CD14-positive monocyte (primary cell): ENCODE measurements around the gene STRBP. TPM values are rescaled to one million over a fixed set of nuclear protein-coding genes. Genes with fewer than 3 reads are reported as not detected.

Experiments used
- DNase-seq, 3 donors: peaks; one replicate each; pipeline ENCODE4 v3.0.0-alpha.2; 2011 to 2022
- H2AFZ ChIP-seq: 2 replicates; pipeline ENCODE4 v1.6.0; 2012; ENCODE audit warnings: mild to moderate bottlenecking, low read depth, low read length, inconsistent platforms; ENCODE audit not compliant: insufficient read depth, poor library complexity, severe bottlenecking
- H3K27ac ChIP-seq, 2 donors: 1 replicate in 1 of 2; 2 replicates in 1 of 2; pipeline ENCODE4 v1.5.1; 2012 to 2013; ENCODE audit warnings: low read length in 2 of 2, control low read depth in 1 of 2, inconsistent platforms in 1 of 2, low read depth in 1 of 2, mild to moderate bottlenecking in 1 of 2
- H3K27me3 ChIP-seq, 2 donors: one replicate each; pipeline versions ENCODE4 v1.6.0 to v1.6.1; 2011 to 2013; ENCODE audit warnings: low read length in 2 of 2; ENCODE audit not compliant: control insufficient read depth in 2 of 2, insufficient read depth in 2 of 2
- H3K36me3 ChIP-seq, 2 donors: replicated peaks in 1 of 2; 1 replicate in 1 of 2; 2 replicates in 1 of 2; pipeline versions ENCODE4 v1.5.1 to v1.6.1; 2012 to 2013; ENCODE audit warnings: low read length in 2 of 2, control low read depth in 1 of 2, inconsistent platforms in 1 of 2, mild to moderate bottlenecking in 1 of 2; ENCODE audit not compliant: insufficient read depth in 2 of 2, control insufficient read depth in 1 of 2
- H3K4me1 ChIP-seq, 2 donors: 1 replicate in 1 of 2; 2 replicates in 1 of 2; pipeline versions ENCODE4 v1.5.1 to v1.6.1; 2012 to 2013; ENCODE audit warnings: low read length in 2 of 2, control low read depth in 1 of 2, inconsistent platforms in 1 of 2, mild to moderate bottlenecking in 1 of 2, moderate library complexity in 1 of 2; ENCODE audit not compliant: insufficient read depth in 2 of 2, control insufficient read depth in 1 of 2
- H3K4me2 ChIP-seq: replicated peaks from 2 replicates; pipeline ENCODE3; 2012; ENCODE audit warnings: low read length, moderate library complexity, mild to moderate bottlenecking; ENCODE audit not compliant: poor library complexity, severe bottlenecking; ENCODE audit errors: extremely low read depth
- H3K4me3 ChIP-seq, 3 experiments: fragments of 200-600 bp in 1 of 3; sonication (generic) in 1 of 3; replicated peaks in 1 of 3; 1 replicate in 2 of 3; 2 replicates in 1 of 3; pipeline ENCODE4 v1.5.1; 2011 to 2013; ENCODE audit warnings: low read length in 3 of 3, mild to moderate bottlenecking in 3 of 3, control low read depth in 2 of 3, low read depth in 2 of 3, inconsistent platforms in 1 of 3, moderate library complexity in 1 of 3
- H3K79me2 ChIP-seq: 2 replicates; pipeline ENCODE4 v1.6.0; 2012; ENCODE audit warnings: mild to moderate bottlenecking, control low read depth, inconsistent platforms, low read length, moderate library complexity; ENCODE audit not compliant: insufficient read depth
- H3K9ac ChIP-seq: 2 replicates; pipeline ENCODE4 v1.6.0; 2017; ENCODE audit warnings: low read length, mild to moderate bottlenecking; ENCODE audit not compliant: insufficient read depth, poor library complexity, severe bottlenecking
- H3K9me3 ChIP-seq, 2 donors: replicated peaks in 1 of 2; 1 replicate in 1 of 2; 2 replicates in 1 of 2; pipeline versions ENCODE4 v1.5.1 to v1.6.1; 2012 to 2013; ENCODE audit warnings: low read length in 2 of 2, control low read depth in 1 of 2; ENCODE audit not compliant: control insufficient read depth in 1 of 2, insufficient read depth in 1 of 2
- H4K20me1 ChIP-seq: 2 replicates; pipeline ENCODE4 v1.6.0; 2012; ENCODE audit warnings: mild to moderate bottlenecking, low read length, control low read depth, moderate library complexity; ENCODE audit not compliant: insufficient read depth
- H3K27ac Mint-ChIP-seq, 7 donors: one replicate each; pipeline ENCODE4 v1.8.0; 2020; ENCODE audit warnings: mild to moderate bottlenecking in 7 of 7, mixed read lengths in 7 of 7, moderate library complexity in 6 of 7, inconsistent platforms in 2 of 7
- H3K27me3 Mint-ChIP-seq, 3 donors: one replicate each; pipeline ENCODE4 v1.8.0; 2021 to 2022; ENCODE audit warnings: low read depth in 3 of 3, mild to moderate bottlenecking in 3 of 3, mixed read lengths in 3 of 3, moderate library complexity in 3 of 3, inconsistent platforms in 1 of 3
- H3K36me3 Mint-ChIP-seq, 2 donors: one replicate each; pipeline ENCODE4 v1.8.0; 2020; ENCODE audit warnings: mixed read lengths in 2 of 2, inconsistent platforms in 1 of 2, mild to moderate bottlenecking in 1 of 2
- H3K4me1 Mint-ChIP-seq: one replicate; pipeline ENCODE4 v1.8.0; 2020; ENCODE audit warnings: mild to moderate bottlenecking, mixed read lengths
- H3K4me3 Mint-ChIP-seq, 2 donors: one replicate each; pipeline ENCODE4 v1.8.0; 2020; ENCODE audit warnings: mild to moderate bottlenecking in 2 of 2, mixed read lengths in 2 of 2, moderate library complexity in 1 of 2
- H3K9me3 Mint-ChIP-seq, 7 donors: one replicate each; pipeline ENCODE4 v1.8.0; 2020 to 2022; ENCODE audit warnings: mixed read lengths in 7 of 7, mild to moderate bottlenecking in 6 of 7, moderate library complexity in 6 of 7, inconsistent platforms in 2 of 7
- CTCF ChIP-seq: fragments of 200-600 bp; IDR thresholded peaks from one replicate; pipeline ENCODE4 v1.8.0; 2022; ENCODE audit warnings: antibody characterized with exemption, mild to moderate bottlenecking
- WGBS: methylation state at CpG from one replicate; pipeline ENCODE4 v1.1.5; 2013; ENCODE audit warnings: missing lambda C conversion rate; ENCODE audit not compliant: insufficient coverage; 5-methylcytosine and 5-hydroxymethylcytosine counted together
- intact Hi-C, 2 donors: fragments of 100-400 bp; cut with micrococcal nuclease; formaldehyde crosslinking; loops; one replicate each; pipeline versions ENCODE4 v1.15.0 to v1.15.1; 2023
- polyA plus RNA-seq, 3 donors: library from polyadenylated mRNA; depleted of rRNA in 1 of 3; unstranded in 2 of 3; stranded (reverse) in 1 of 3; fragments of 300-500 nt in 2 of 3; fragments of >200 nt in 1 of 3; fragmentation: Illumina TruSeq in 2 of 3; gene quantifications; 1 replicate in 2 of 3; 2 replicates in 1 of 3; pipeline ENCODE4 v1.2.3, GENCODE V29; 2012 to 2021

The STRBP gene
- polyA plus RNA-seq, 3 donors, result 0.97 to 1.9 (median 1.9) TPM

GRCh38 chr9:123290764-123291163, 22.4 kb upstream of the STRBP start:
- H3K4me1 Mint-ChIP-seq, result no peaks in the 10 kb centered on the region
- H3K4me1 ChIP-seq, result no peaks in the 10 kb centered on the region
- H3K4me2 ChIP-seq, result no peak overlapping the region
- no peak for DNase-seq
- peaks cover 0 to 2% (median 1%) of the 10 kb centered on the region in 3 donors for H3K27me3 Mint-ChIP-seq
- H3K27me3 ChIP-seq, result no peaks in the 10 kb centered on the region
- no peak overlapping the region for H3K27ac ChIP-seq
- no peak overlapping the region for H3K4me3 ChIP-seq
- no peak for TF ChIP-seq CTCF
- H3K27ac Mint-ChIP-seq, result no peak overlapping the region
- no CpG with 5 or more reads among the region's 3 CpGs for WGBS
- no peak overlapping the region for H3K9ac ChIP-seq
- no peaks in the 10 kb centered on the region for H3K79me2 ChIP-seq
- H3K9me3 Mint-ChIP-seq, result no peaks in the 10 kb centered on the region
- H3K36me3 Mint-ChIP-seq, result no peaks in the 10 kb centered on the region
- no peaks in the 10 kb centered on the region for H3K9me3 ChIP-seq
- no peaks in the 10 kb centered on the region for H4K20me1 ChIP-seq
- no peak overlapping the region for H3K4me3 Mint-ChIP-seq
- no peak overlapping the region for H2AFZ ChIP-seq
- no peaks in the 10 kb centered on the region for H3K36me3 ChIP-seq
- intact Hi-C loops, result no loop called here

GRCh38 chr9:123287639-123288038, 19.3 kb upstream of the STRBP start:
- H2AFZ ChIP-seq, result no peak overlapping the region
- no peak overlapping the region for H3K9ac ChIP-seq
- no peak for DNase-seq
- H3K36me3 ChIP-seq, result no peaks in the 10 kb centered on the region
- Mint-ChIP-seq H3K4me1 (no peaks in the 10 kb centered on the region), H3K27me3 (peaks cover 0 to 6% (median 0%) of the 10 kb centered on the region in 3 donors), H3K9me3 (no peaks in the 10 kb centered on the region), H3K27ac (no peak overlapping the region), H3K36me3 (no peaks in the 10 kb centered on the region), H3K4me3 (no peak overlapping the region)
- no peak overlapping the region for H3K4me2 ChIP-seq
- no peaks in the 10 kb centered on the region for H3K4me1 ChIP-seq
- H4K20me1 ChIP-seq, result no peaks in the 10 kb centered on the region
- WGBS, result 100% methylated on average over 2 of the region's 3 CpGs
- intact Hi-C loops, result no loop called here
- no peaks in the 10 kb centered on the region for H3K79me2 ChIP-seq
- H3K27me3 ChIP-seq, result peaks cover 0 to under 1% of the 10 kb centered on the region in 2 donors
- no peak overlapping the region for H3K27ac ChIP-seq
- TF ChIP-seq CTCF, result no peak
- no peak overlapping the region for H3K4me3 ChIP-seq
- no peaks in the 10 kb centered on the region for H3K9me3 ChIP-seq
